ENCODE measurements around the gene PAQR6. TPM values are rescaled to one million over a fixed set of nuclear protein-coding genes. Genes with fewer than 3 reads are reported as not detected.

Gene PAQR6
- total RNA-seq, 1 experiment from 2014 or later: 7.2 TPM

- POLR2A ChIA-PET (ENCODE audit: unreplicated experiment): interaction anchor here (0.6 kb wide), 1 partner anchor 122 kb away, joined by 3 read pairs; no protein-coding TSS in a partner anchor
- intact Hi-C loops (cut with micrococcal nuclease): no loop called here
Measured at GRCh38 chr1:156251527-156251926, 3.7 kb upstream of the PAQR6 start.

DNA sequence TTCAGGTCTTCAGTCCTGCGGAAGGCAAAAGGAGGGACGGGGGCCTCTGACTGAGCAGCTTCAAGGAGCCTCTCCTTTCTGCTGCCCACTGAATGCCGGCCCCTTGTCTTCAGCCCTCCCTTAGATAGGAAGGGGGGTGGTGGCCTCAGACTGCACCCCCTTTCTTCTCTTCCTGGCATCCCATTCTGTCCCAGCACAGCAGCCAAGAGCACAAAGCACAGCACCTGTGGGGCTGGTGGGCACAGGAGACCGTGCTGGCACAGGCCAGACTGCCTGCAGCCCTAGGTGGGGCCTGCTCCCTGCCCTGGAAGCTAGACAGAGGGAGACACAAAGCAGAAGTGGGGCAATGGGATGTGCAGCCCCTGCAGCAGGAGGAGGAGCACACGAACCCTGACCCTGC, 1.7 kb upstream of the PAQR6 start:
- DNase-seq (no peak), ATAC-seq (no peak)
- Histone ChIP-seq H3K9me3 (ENCODE audit: low read length) (no peaks in the 10 kb centered on the region), H2AFZ (ENCODE audit: low read length) (no peak overlapping the region), H3K79me2 (ENCODE audit: low read length) (no peaks in the 10 kb centered on the region), H3K4me3 (ENCODE audit: low read length) (no peak overlapping the region), H4K20me1 (ENCODE audit: low read length) (no peaks in the 10 kb centered on the region), H3K27me3 (ENCODE audit: low read length) (no peaks in the 10 kb centered on the region), H3K9me2 (replicated peaks; ENCODE audit: low read length) (no peaks in the 10 kb centered on the region), H3K27ac (ENCODE audit: low read length) (no peak overlapping the region), H3K36me3 (ENCODE audit: low read depth, low read length) (peaks cover 51% of the 10 kb centered on the region), H3F3A (ENCODE audit: low read length, unreplicated experiment) (peaks cover 3% of the 10 kb centered on the region), H3K9ac (ENCODE audit: low read length) (no peak overlapping the region), H3K4me2 (ENCODE audit: low read length) (no peak overlapping the region), H3K4me1 (ENCODE audit: insufficient read depth, low read length) (no peaks in the 10 kb centered on the region)
- POLR2A ChIA-PET (ENCODE audit: unreplicated experiment): no interaction called here
- intact Hi-C loops (cut with micrococcal nuclease): no loop called here
- CTCF ChIA-PET: no interaction called here
- TSS peak; percentile 17 for BruUV-seq (replicated peaks)
- TF ChIP-seq EZH2 (IDR thresholded peaks at IDR 0.05; ENCODE audit: low read length, unreplicated experiment) (no peak), EZH2phosphoT487 (IDR thresholded peaks at IDR 0.05; ENCODE audit: borderline replicate concordance, low read length) (no peak), CTCF (conservative IDR thresholded peaks at IDR 0.05; ENCODE audit: low read depth, low read length) (no peak)

More at GRCh38 chr1:156251527-156251926, 3.7 kb upstream of the PAQR6 start:
- Histone ChIP-seq H3K4me2 (ENCODE audit: low read length) (no peak overlapping the region), H3K9me2 (replicated peaks; ENCODE audit: low read length) (no peaks in the 10 kb centered on the region), H3F3A (ENCODE audit: low read length, unreplicated experiment) (peaks cover 3% of the 10 kb centered on the region), H3K27me3 (ENCODE audit: low read length) (no peaks in the 10 kb centered on the region), H3K36me3 (ENCODE audit: low read depth, low read length) (peaks cover 61% of the 10 kb centered on the region), H4K20me1 (ENCODE audit: low read length) (no peaks in the 10 kb centered on the region), H3K9ac (ENCODE audit: low read length) (no peak overlapping the region), H3K4me3 (ENCODE audit: low read length) (no peak overlapping the region), H3K4me1 (ENCODE audit: insufficient read depth, low read length) (no peaks in the 10 kb centered on the region), H3K27ac (ENCODE audit: low read length) (no peak overlapping the region), H3K79me2 (ENCODE audit: low read length) (no peaks in the 10 kb centered on the region), H3K9me3 (ENCODE audit: low read length) (no peaks in the 10 kb centered on the region), H2AFZ (ENCODE audit: low read length) (no peak overlapping the region)
- no peak for DNase-seq
- CTCF ChIA-PET: interaction anchor here (0.6 kb wide), 1 partner anchor 26 kb away, joined by 3 read pairs; no protein-coding TSS in a partner anchor
- no TSS peak for BruUV-seq (replicated peaks)
- TF ChIP-seq EZH2 (IDR thresholded peaks at IDR 0.05; ENCODE audit: low read length, unreplicated experiment): no peak
- no peak for TF ChIP-seq EZH2phosphoT487 (IDR thresholded peaks at IDR 0.05; ENCODE audit: borderline replicate concordance, low read length)
- no peak for TF ChIP-seq CTCF (conservative IDR thresholded peaks at IDR 0.05; ENCODE audit: low read depth, low read length)
- ATAC-seq: no peak

DNA sequence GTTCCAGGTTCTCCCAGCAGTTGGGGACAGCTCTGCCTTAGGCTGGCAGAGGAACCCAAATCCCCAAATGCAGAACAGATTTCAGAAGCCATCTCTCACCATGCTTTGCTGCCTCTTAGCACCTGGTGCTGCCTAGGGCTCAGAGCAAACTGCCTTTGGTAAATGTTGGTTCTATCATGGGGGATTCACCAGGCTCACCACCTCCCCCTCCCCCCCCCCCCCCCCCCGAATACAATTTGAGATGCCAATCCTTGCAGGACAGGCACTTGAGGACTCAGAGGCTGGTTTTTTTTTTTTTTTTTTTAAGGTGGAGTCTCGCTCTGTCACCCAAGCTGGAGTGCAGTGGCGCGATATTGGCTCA, 447 bp upstream of the PAQR6 start:
- H3K9ac ChIP-seq (ENCODE audit: low read length): no peak overlapping the region
- TF ChIP-seq EZH2 (IDR thresholded peaks at IDR 0.05; ENCODE audit: low read length, unreplicated experiment) (no peak), CTCF (conservative IDR thresholded peaks at IDR 0.05; ENCODE audit: low read depth, low read length) (no peak), EZH2phosphoT487 (IDR thresholded peaks at IDR 0.05; ENCODE audit: borderline replicate concordance, low read length) (no peak)
- no peaks in the 10 kb centered on the region for H3K4me1 ChIP-seq (ENCODE audit: insufficient read depth, low read length)
- no peak overlapping the region for H3K4me3 ChIP-seq (ENCODE audit: low read length)
- no peaks in the 10 kb centered on the region for H3K79me2 ChIP-seq (ENCODE audit: low read length)
- DNase-seq (no peak), ATAC-seq (no peak; the same call in 1 of the 2 replicates)
- no peaks in the 10 kb centered on the region for H3K9me2 ChIP-seq (replicated peaks; ENCODE audit: low read length)
- intact Hi-C loops (cut with micrococcal nuclease): no loop called here
- no TSS peak for BruUV-seq (replicated peaks)
- H3K36me3 ChIP-seq (ENCODE audit: low read depth, low read length): peaks cover 42% of the 10 kb centered on the region
- H3F3A ChIP-seq (ENCODE audit: low read length, unreplicated experiment): peaks cover 3% of the 10 kb centered on the region
- no peaks in the 10 kb centered on the region for H3K27me3 ChIP-seq (ENCODE audit: low read length)
- H3K4me2 ChIP-seq (ENCODE audit: low read length): no peak overlapping the region
- ChIA-PET CTCF (no interaction called here), POLR2A (ENCODE audit: unreplicated experiment) (interaction anchor here (0.7 kb wide), 1 partner anchor 16 kb away, joined by 6 read pairs; no protein-coding TSS in a partner anchor)
- no peak overlapping the region for H3K27ac ChIP-seq (ENCODE audit: low read length)
- H2AFZ ChIP-seq (ENCODE audit: low read length): no peak overlapping the region
- no peaks in the 10 kb centered on the region for H4K20me1 ChIP-seq (ENCODE audit: low read length)
- H3K9me3 ChIP-seq (ENCODE audit: low read length): no peaks in the 10 kb centered on the region

Measured in PC-3 (cell line).